Nephron (organoid): ENCODE measurements around the gene TMEM167A.

Experiments used
- H3K27ac Mint-ChIP-seq, 3 experiments: 2 replicates each; pipeline ENCODE4 v1.8.0; 2020; ENCODE audit warnings: mixed read lengths in 3 of 3, mild to moderate bottlenecking in 2 of 3, moderate library complexity in 1 of 3
- H3K27me3 Mint-ChIP-seq: 2 replicates; pipeline ENCODE4 v1.8.0; 2021; ENCODE audit warnings: low read depth, mild to moderate bottlenecking, moderate library complexity, mixed read lengths
- H3K36me3 Mint-ChIP-seq: 2 replicates; pipeline ENCODE4 v1.8.0; 2020; ENCODE audit warnings: low read depth, mixed read lengths
- H3K4me1 Mint-ChIP-seq: 2 replicates; pipeline ENCODE4 v1.8.0; 2020; ENCODE audit warnings: mixed read lengths
- H3K4me3 Mint-ChIP-seq, 3 experiments: 2 replicates each; pipeline ENCODE4 v1.8.0; 2020; ENCODE audit warnings: mild to moderate bottlenecking in 3 of 3, mixed read lengths in 3 of 3, moderate library complexity in 2 of 3
- H3K9me3 Mint-ChIP-seq: 2 replicates; pipeline ENCODE4 v1.8.0; 2020; ENCODE audit warnings: mixed read lengths
- CTCF ChIP-seq, 3 experiments: fragments of 200-600 bp; sonication (generic); IDR thresholded peaks; one replicate each; pipeline ENCODE4 v1.5.0; 2021; ENCODE audit warnings: antibody characterized with exemption in 3 of 3; ENCODE audit not compliant: unreplicated experiment in 3 of 3

TMEM167A gene

GRCh38 chr5:83095957-83096539 is 18.9 kb upstream of the TMEM167A start:
- Mint-ChIP-seq H3K9me3 (peaks cover 36% of the 10 kb centered on the region), H3K4me3 (no peak overlapping the region), H3K4me1 (peaks cover 21% of the 10 kb centered on the region), H3K36me3 (peaks cover 42% of the 10 kb centered on the region), H3K27me3 (no peaks in the 10 kb centered on the region), H3K27ac (peak overlapping the region in 1 of 3 experiments; percentile 35)
- no peak for TF ChIP-seq CTCF (IDR thresholded peaks at IDR 0.05; ENCODE audit: unreplicated experiment in 3 of 3)

GRCh38 chr5:83095163-83095956 is 18.2 kb upstream of the TMEM167A start:
- Mint-ChIP-seq H3K4me3 (no peak overlapping the region), H3K36me3 (peaks cover 47% of the 10 kb centered on the region), H3K9me3 (peaks cover 36% of the 10 kb centered on the region), H3K4me1 (peaks cover 21% of the 10 kb centered on the region), H3K27ac (peak overlapping the region in 1 of 3 experiments; percentile 35), H3K27me3 (no peaks in the 10 kb centered on the region)
- TF ChIP-seq CTCF (IDR thresholded peaks at IDR 0.05; ENCODE audit: unreplicated experiment in 3 of 3) = no peak

GRCh38 chr5:83093692-83094091 is 16.5 kb upstream of the TMEM167A start:
- Mint-ChIP-seq H3K27me3 (no peaks in the 10 kb centered on the region), H3K9me3 (peaks cover 36% of the 10 kb centered on the region), H3K4me1 (peaks cover 14% of the 10 kb centered on the region), H3K4me3 (no peak overlapping the region), H3K27ac (no peak overlapping the region), H3K36me3 (peaks cover 51% of the 10 kb centered on the region)
- TF ChIP-seq CTCF (IDR thresholded peaks at IDR 0.05; ENCODE audit: unreplicated experiment in 3 of 3) = no peak

- H3K27me3 Mint-ChIP-seq = no peaks in the 10 kb centered on the region
- peaks cover 8% of the 10 kb centered on the region for H3K4me1 Mint-ChIP-seq
- H3K36me3 Mint-ChIP-seq = peaks cover 51% of the 10 kb centered on the region
- no peak overlapping the region for H3K4me3 Mint-ChIP-seq
- H3K9me3 Mint-ChIP-seq = peaks cover 36% of the 10 kb centered on the region
- no peak overlapping the region for H3K27ac Mint-ChIP-seq
- no peak for TF ChIP-seq CTCF (IDR thresholded peaks at IDR 0.05; ENCODE audit: unreplicated experiment in 3 of 3)
These were observed 15.4 kb upstream of the TMEM167A start for GRCh38 chr5:83092619-83093018.

- Mint-ChIP-seq H3K4me1 (no peaks in the 10 kb centered on the region), H3K4me3 (no peak overlapping the region), H3K9me3 (peaks cover 30% of the 10 kb centered on the region), H3K27me3 (no peaks in the 10 kb centered on the region), H3K27ac (no peak overlapping the region), H3K36me3 (peaks cover 43% of the 10 kb centered on the region)
- no peak for TF ChIP-seq CTCF (IDR thresholded peaks at IDR 0.05; ENCODE audit: unreplicated experiment in 3 of 3)
These were observed 13.0 kb upstream of the TMEM167A start for GRCh38 chr5:83090169-83090568.
